SK-N-DZ (cell line): ENCODE measurements around the gene DHX40.
"Not testable (repeated sequence)": the region's sequence is repeated elsewhere in the genome, so short reads cannot be mapped to it uniquely, and the experiment has no call there.

Experiments
- DNase-seq: peaks from one replicate; pipeline ENCODE4 v3.0.0-alpha.2; 2015; ENCODE audit warnings: low spot score
- small RNA-seq, 2 experiments: library from RNA; depleted of rRNA; stranded (forward); fragments of <200 nt; gene quantifications; one replicate each; pipeline ENCODE3, GENCODE V24; 2014

Gene DHX40

GRCh38 chr17:59631276-59631675 lies 65.9 kb downstream of the DHX40 start:
- DNase-seq = no peak

DNA sequence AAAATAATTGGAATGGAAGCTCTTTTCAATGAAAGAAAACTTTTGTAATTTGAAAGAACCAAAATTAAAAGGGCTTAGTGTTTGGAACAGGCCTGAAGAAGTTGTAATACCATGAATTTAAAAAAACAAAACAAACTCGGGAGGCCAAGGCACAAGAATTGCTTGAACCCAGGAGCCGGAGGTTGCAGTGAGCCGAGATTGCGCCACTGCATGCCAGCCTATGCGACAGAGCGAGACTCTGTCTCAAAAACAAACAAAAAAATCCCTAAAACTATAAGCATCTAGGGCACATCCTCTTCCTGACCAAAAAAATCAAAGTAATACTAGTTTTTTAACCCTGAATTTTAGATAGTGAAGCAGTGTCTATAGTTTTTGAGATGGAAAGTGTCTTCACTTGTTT lies 67.0 kb downstream of the DHX40 start:
- DNase-seq = no peak

GRCh38 chr17:59633658-59634359 lies 68.4 kb downstream of the DHX40 start:
- no peak for DNase-seq

DNA sequence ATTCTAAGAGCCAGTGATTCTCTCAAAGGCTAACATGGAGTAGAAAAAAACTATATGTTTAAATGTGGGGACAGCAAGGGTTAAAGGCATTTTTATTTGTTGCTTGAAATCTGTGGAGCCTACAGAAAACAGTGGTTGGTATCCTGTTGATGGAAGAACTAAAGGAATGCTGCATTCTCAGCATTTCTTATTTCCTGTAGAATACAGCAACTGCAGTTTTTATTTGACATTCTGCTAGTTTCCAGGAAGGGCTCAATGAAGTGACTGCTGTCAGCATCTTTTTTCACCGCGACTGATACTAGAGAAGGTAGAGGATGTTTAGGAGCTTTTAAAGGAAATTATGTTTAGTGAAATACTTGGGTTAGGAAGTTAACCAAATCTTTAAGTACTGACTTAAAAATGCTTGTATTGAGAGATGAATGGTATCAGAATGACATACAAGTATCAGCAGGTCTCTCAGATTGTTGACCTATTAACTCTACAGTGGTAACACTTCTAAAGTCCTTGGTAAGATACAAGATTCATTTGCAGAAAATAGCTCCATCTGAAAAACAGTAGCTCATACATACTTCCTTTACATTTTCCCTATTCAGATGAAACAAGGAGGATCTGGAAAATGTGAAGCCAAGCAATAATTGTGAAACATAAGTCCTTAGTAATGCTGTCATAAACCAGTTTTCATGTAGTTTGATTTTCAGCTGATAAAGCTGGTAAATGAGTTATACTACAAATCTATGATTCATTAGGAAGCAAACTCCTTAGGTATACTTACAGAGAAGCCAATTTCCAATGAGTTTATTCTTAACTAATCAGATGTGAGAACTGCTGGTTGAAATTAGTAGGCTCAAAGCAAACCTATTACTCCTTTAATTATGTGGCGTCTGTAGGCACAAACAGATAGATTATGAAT lies 69.5 kb downstream of the DHX40 start:
- DNase-seq = no peak

GRCh38 chr17:59637611-59638310 lies 72.4 kb downstream of the DHX40 start:
- no peak for DNase-seq

- DNase-seq = no peak
These were observed 73.1 kb downstream of the DHX40 start for GRCh38 chr17:59638553-59638952.

DNA sequence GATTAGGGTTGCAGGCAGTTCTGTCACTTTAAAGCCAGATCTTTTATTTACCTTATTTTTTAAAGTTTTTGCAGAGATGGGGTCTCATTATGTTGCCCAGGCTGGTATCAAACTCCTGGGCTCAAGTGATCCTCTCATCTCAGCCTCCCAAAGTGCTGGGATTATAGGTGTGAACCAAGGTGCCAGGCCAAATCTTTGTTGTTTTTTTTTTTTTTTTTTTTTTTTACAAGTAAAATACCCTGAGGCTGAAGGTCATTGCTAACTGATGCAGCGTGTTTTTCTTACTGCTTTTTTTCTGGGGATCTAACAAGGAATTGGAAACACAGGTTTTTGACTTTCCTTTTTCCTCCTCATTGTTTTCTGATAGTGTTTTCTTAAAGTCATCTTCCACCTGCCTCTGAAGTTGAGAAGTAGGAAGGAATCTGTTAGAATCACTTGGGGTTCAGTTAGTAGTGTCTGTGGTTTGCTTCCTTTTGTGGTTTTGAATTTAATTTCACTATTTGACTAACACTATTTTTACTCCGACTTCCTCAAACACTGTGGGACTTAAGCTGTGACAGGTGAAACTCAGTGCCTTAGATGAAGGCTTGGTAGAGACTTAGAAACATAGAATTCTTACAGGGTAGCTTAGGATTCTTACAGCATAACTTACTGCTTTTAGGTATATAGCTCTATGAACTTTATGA lies 76.5 kb downstream of the DHX40 start:
- DNase-seq = no peak

GRCh38 chr17:59642565-59642964 lies 77.2 kb downstream of the DHX40 start:
- DNase-seq = no peak

DNA sequence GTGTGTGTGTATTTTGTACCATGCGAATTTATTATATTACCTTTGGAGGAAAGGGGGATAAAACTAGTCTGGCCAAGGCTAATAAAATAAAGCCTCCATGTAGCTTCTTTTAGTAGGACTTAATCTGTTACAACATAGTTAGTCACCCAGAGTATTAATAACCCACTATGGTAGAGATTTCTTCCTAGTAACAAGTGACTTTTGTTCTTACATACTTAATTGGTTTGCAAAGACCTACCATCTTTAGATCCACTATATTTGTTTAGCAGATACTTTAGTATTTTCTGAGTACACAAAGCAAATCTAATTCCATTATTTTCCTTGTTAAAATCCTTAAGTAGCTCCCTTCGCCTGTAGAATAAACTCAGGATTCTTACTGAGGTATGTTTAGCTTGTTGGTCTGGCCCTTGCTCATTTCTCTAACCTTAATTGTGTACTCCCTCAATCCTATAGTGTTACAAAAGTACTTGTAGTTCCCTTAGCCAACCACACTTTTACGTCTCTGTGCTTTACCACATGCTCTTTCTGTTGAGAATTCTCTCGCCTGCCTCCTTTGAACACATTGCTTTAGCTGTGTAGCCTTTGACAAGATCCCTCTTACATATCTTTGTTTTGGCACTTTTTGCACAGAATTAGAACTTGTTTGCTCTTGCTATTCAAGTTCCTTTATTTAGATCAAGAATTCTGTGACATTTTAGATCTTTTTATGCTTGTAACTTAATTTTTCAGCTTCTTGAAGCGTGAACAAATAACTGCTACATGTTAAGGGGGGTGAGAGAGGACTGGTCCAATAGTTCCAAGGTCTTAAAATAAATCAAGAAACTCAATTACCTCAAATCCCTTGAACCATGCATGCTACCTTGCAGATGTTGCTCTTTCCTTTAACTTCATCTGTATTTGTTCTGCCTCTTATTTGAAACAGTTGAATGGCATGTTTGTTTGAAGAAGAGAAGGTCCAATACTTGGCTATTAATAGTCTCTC lies 78.0 kb downstream of the DHX40 start:
- DNase-seq = no peak

- DNase-seq = no peak
These were observed 81.9 kb downstream of the DHX40 start for GRCh38 chr17:59647288-59647687.

DNA sequence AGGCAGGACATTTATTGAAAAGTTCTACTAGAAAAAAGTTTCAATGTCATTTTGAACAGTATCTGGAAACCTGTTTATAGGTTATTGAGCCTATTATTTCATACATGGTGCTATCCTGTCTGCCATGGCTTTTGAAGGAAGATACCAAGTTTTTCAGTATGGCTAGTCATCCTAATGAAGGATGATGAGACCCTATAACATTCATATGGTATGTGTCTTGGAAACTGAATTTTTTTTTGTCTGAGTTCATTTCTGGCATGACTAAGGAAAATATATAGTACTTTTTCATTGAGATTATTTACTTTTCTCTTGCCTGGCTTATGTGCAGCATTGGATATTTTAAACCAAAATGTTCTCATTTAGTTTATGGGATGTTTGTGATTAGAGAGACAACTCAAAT lies 84.5 kb downstream of the DHX40 start:
- DNase-seq = no peak

DNA sequence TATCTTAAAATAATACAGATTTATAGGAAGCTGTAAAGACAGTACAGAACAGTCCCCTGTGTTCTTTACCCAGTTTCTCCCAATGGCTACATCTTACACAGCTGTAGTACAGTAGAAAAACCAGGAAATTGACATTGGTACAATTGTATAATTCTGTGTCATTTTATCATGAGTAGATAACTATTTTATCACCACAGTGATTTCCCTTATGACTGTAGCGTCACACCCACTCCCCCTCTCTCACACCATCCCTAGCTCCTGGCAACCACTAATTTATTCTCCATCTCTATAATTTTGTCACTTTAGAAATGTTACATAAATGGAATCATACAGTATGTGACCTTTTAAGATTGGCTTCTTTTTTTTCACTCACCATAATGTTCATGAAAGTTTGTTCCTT lies 85.2 kb downstream of the DHX40 start:
- no peak for DNase-seq

DNA sequence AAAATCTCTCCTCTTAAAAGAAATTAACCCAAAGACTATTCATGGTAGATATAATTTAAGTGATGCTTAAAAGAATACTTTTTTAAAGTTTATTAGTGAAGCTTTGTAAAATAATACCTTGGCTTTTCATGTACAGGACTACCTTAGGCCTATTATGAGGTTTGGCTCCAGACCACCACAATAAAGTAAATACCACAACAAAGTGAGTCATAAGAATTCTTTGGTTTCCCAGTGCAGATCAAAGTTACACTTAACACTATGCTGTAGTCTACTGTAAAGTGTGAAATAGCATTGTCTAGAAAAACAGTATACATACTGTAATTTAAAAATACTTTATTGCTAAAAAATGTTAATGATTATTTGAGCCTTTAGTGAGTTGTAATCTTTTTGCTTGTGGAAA lies 85.9 kb downstream of the DHX40 start:
- DNase-seq = no peak

DNA sequence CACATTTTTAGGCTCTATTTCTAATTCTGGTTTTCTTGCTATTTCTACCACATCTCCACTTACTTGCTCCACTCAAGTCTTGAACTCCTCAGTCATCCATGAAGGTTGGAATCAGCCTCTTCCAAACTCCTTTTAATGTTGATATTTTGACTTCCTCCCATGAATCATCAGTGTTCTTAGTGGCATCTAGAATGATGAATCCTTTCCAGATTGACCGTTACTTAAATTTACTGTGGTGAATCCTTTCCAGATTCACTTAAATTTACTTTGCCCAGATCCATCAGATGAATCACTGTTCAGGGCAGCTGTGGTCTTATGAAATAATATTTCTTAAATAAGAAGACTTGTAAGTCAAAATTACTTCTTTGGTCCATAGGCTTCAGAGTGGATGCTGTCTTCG lies 86.7 kb downstream of the DHX40 start:
- DNase-seq = no peak

GRCh38 chr17:59656624-59657023 lies 91.2 kb downstream of the DHX40 start:
- DNase-seq = not testable (repeated sequence)

Small RNAs within 50 kb of the gene (small RNA-seq; reads per million reads assigned to genes)
- 0.27 to 0.92 reads per million in 2 experiments for gene RNU4-13P
